Mesendoderm (in vitro differentiated cells): ENCODE measurements around the gene CRYGS.
"Not testable (repeated sequence)": the region's sequence is repeated elsewhere in the genome, so short reads cannot be mapped to it uniquely, and the experiment has no call there.

Experiments used
- DNase-seq: peaks from one replicate; pipeline ENCODE4 v3.0.0; 2013
- H2AK5ac ChIP-seq: 2 replicates; pipeline ENCODE4 v1.6.1; 2013; ENCODE audit warnings: low read length, inconsistent platforms
- H2BK120ac ChIP-seq: 2 replicates; pipeline ENCODE4 v1.6.1; 2013; ENCODE audit warnings: low read depth, mild to moderate bottlenecking, low read length, moderate library complexity, mixed read lengths
- H2BK15ac ChIP-seq: replicated peaks from 2 replicates; pipeline ENCODE4 v1.6.1; 2013; ENCODE audit warnings: low read depth, mild to moderate bottlenecking, moderate library complexity
- H2BK5ac ChIP-seq: 2 replicates; pipeline ENCODE4 v1.6.1; 2013; ENCODE audit warnings: low read length, inconsistent platforms
- H3K18ac ChIP-seq: 2 replicates; pipeline ENCODE4 v1.6.1; 2013; ENCODE audit warnings: mild to moderate bottlenecking, low read length, mixed read lengths
- H3K23ac ChIP-seq: one replicate; pipeline ENCODE4 v1.6.1; 2013; ENCODE audit warnings: low read length
- H3K27ac ChIP-seq: 2 replicates; pipeline ENCODE4 v1.5.1; 2013; ENCODE audit warnings: low read depth, mild to moderate bottlenecking, inconsistent platforms, low read length, moderate library complexity
- H3K27me3 ChIP-seq: 2 replicates; pipeline ENCODE4 v1.6.1; 2013; ENCODE audit warnings: low read length, control low read depth, mild to moderate bottlenecking, inconsistent platforms; ENCODE audit not compliant: insufficient read depth, poor library complexity
- H3K36me3 ChIP-seq: 2 replicates; pipeline ENCODE4 v1.6.1; 2013; ENCODE audit warnings: low read length, inconsistent platforms; ENCODE audit not compliant: control insufficient read depth, insufficient read depth
- H3K4ac ChIP-seq: one replicate; pipeline ENCODE4 v1.6.1; 2013; ENCODE audit warnings: low read depth, mild to moderate bottlenecking, low read length, moderate library complexity
- H3K4me1 ChIP-seq: 2 replicates; pipeline ENCODE4 v1.6.1; 2013; ENCODE audit warnings: low read depth, low read length, inconsistent platforms; ENCODE audit not compliant: control insufficient read depth
- H3K4me2 ChIP-seq: 2 replicates; pipeline ENCODE4 v1.6.1; 2013; ENCODE audit warnings: low read length
- H3K4me3 ChIP-seq: 2 replicates; pipeline ENCODE4 v1.5.1; 2013; ENCODE audit warnings: mild to moderate bottlenecking, low read length
- H3K56ac ChIP-seq: one replicate; pipeline ENCODE4 v1.6.1; 2013; ENCODE audit warnings: low read length
- H3K79me1 ChIP-seq: 2 replicates; pipeline ENCODE4 v1.6.1; 2013; ENCODE audit warnings: low read length, inconsistent platforms
- H3K79me2 ChIP-seq: 2 replicates; pipeline ENCODE4 v1.6.1; 2013; ENCODE audit warnings: mild to moderate bottlenecking, low read length; ENCODE audit not compliant: control insufficient read depth, insufficient read depth
- H3K9ac ChIP-seq: 2 replicates; pipeline ENCODE4 v1.6.1; 2013; ENCODE audit warnings: low read length, inconsistent platforms
- H4K5ac ChIP-seq: one replicate; pipeline ENCODE4 v1.6.1; 2013; ENCODE audit warnings: low read length
- H4K8ac ChIP-seq: one replicate; pipeline ENCODE4 v1.6.1; 2013; ENCODE audit warnings: low read depth, mild to moderate bottlenecking, control low read depth, low read length, moderate library complexity
- WGBS: extraction: QIAGEN DNeasy Blood & Tissue Kit; methylation state at CpG from one replicate; pipeline ENCODE4 v1.1.7; 2013; ENCODE audit warnings: low lambda C conversion rate, missing lambda C conversion rate; ENCODE audit not compliant: insufficient coverage; ENCODE audit errors: extremely low coverage; 5-methylcytosine and 5-hydroxymethylcytosine counted together

CRYGS gene

GRCh38 chr3:186589121-186589520 lies 44.9 kb upstream of the CRYGS start:
- Histone ChIP-seq H2BK15ac (no peak overlapping the region), H3K4me1 (no peaks in the 10 kb centered on the region), H3K36me3 (peaks cover 3% of the 10 kb centered on the region), H4K5ac (no peak overlapping the region), H3K79me1 (no peaks in the 10 kb centered on the region), H3K56ac (no peak overlapping the region), H3K18ac (no peak overlapping the region), H2BK120ac (no peak overlapping the region), H3K4me3 (no peak overlapping the region), H3K4ac (no peak overlapping the region), H3K9ac (no peak overlapping the region), H3K23ac (no peak overlapping the region), H2BK5ac (no peak overlapping the region), H3K27ac (no peak overlapping the region), H2AK5ac (no peak overlapping the region), H3K4me2 (no peak overlapping the region), H3K27me3 (no peaks in the 10 kb centered on the region), H4K8ac (no peak overlapping the region), H3K79me2 (no peaks in the 10 kb centered on the region)
- no CpG with 5 or more reads among the region's 3 CpGs for WGBS
- DNase-seq = peak; percentile 46

- Histone ChIP-seq H3K56ac (no peak overlapping the region), H3K79me1 (no peaks in the 10 kb centered on the region), H3K9ac (no peak overlapping the region), H3K4me2 (no peak overlapping the region), H3K4me1 (no peaks in the 10 kb centered on the region), H3K4me3 (no peak overlapping the region), H3K4ac (no peak overlapping the region), H4K5ac (no peak overlapping the region), H3K18ac (no peak overlapping the region), H3K79me2 (no peaks in the 10 kb centered on the region), H3K23ac (no peak overlapping the region), H2BK5ac (no peak overlapping the region), H2BK120ac (no peak overlapping the region), H4K8ac (no peak overlapping the region), H3K27me3 (no peaks in the 10 kb centered on the region), H2BK15ac (no peak overlapping the region), H3K27ac (no peak overlapping the region), H3K36me3 (peaks cover 5% of the 10 kb centered on the region), H2AK5ac (no peak overlapping the region)
- no peak for DNase-seq
- no CpG with 5 or more reads among the region's 2 CpGs for WGBS
These were observed 44.5 kb upstream of the CRYGS start for GRCh38 chr3:186588632-186589031.

GRCh38 chr3:186587183-186587582 lies 43.0 kb upstream of the CRYGS start:
- H4K5ac ChIP-seq = no peak overlapping the region
- H3K18ac ChIP-seq = no peak overlapping the region
- peaks cover 5% of the 10 kb centered on the region for H3K36me3 ChIP-seq
- H4K8ac ChIP-seq = no peak overlapping the region
- no peak overlapping the region for H2BK120ac ChIP-seq
- no peak overlapping the region for H2BK5ac ChIP-seq
- H3K4me1 ChIP-seq = no peaks in the 10 kb centered on the region
- no peak overlapping the region for H2AK5ac ChIP-seq
- H3K79me1 ChIP-seq = no peaks in the 10 kb centered on the region
- H3K56ac ChIP-seq = no peak overlapping the region
- H2BK15ac ChIP-seq = no peak overlapping the region
- H3K4ac ChIP-seq = no peak overlapping the region
- no peak overlapping the region for H3K4me2 ChIP-seq
- no peak for DNase-seq
- no peak overlapping the region for H3K9ac ChIP-seq
- no peak overlapping the region for H3K23ac ChIP-seq
- no peak overlapping the region for H3K27ac ChIP-seq
- no peaks in the 10 kb centered on the region for H3K27me3 ChIP-seq
- no peaks in the 10 kb centered on the region for H3K79me2 ChIP-seq
- no peak overlapping the region for H3K4me3 ChIP-seq

DNA sequence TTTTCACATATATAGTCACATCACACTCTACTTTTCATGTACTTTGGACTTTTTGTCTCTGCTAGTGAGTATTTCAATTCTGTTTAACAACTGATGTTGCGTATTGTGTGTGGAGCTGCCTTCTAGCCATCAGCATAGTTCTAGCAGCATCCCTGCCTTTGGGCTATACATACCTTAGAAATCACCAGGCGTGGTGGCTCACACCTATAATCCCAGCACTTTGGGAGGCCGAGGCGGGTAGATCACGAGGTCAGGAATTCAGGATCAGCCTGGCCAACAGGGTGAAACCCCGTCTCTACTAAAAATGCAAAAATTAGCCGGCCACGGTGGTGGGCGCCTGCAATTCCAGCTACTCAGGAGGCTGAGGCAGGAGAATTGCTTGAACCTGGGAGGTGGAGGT lies 42.1 kb upstream of the CRYGS start:
- H3K9ac ChIP-seq, H3K4me2 ChIP-seq, H3K56ac ChIP-seq, H4K8ac ChIP-seq, H3K18ac ChIP-seq, H3K4me1 ChIP-seq, H3K27me3 ChIP-seq, H3K36me3 ChIP-seq, H3K4me3 ChIP-seq, H2AK5ac ChIP-seq, H2BK15ac ChIP-seq, H3K23ac ChIP-seq, H3K27ac ChIP-seq, DNase-seq, H4K5ac ChIP-seq, H3K4ac ChIP-seq, H2BK120ac ChIP-seq, H3K79me2 ChIP-seq, H2BK5ac ChIP-seq, H3K79me1 ChIP-seq: not testable (repeated sequence)
- WGBS = no CpG with 5 or more reads among the region's 9 CpGs

- H3K79me1 ChIP-seq = no peaks in the 10 kb centered on the region
- WGBS = no CpG with 5 or more reads among the region's 5 CpGs
- H2BK15ac ChIP-seq = no peak overlapping the region
- no peak overlapping the region for H3K4me3 ChIP-seq
- H3K79me2 ChIP-seq = no peaks in the 10 kb centered on the region
- DNase-seq = no peak
- no peak overlapping the region for H4K8ac ChIP-seq
- H3K56ac ChIP-seq = no peak overlapping the region
- H3K4me2 ChIP-seq = no peak overlapping the region
- H3K4ac ChIP-seq = no peak overlapping the region
- no peak overlapping the region for H2BK5ac ChIP-seq
- no peak overlapping the region for H3K23ac ChIP-seq
- no peaks in the 10 kb centered on the region for H3K4me1 ChIP-seq
- no peaks in the 10 kb centered on the region for H3K27me3 ChIP-seq
- H3K27ac ChIP-seq = no peak overlapping the region
- no peak overlapping the region for H3K9ac ChIP-seq
- no peak overlapping the region for H2BK120ac ChIP-seq
- no peak overlapping the region for H4K5ac ChIP-seq
- peaks cover 7% of the 10 kb centered on the region for H3K36me3 ChIP-seq
- H3K18ac ChIP-seq = no peak overlapping the region
- no peak overlapping the region for H2AK5ac ChIP-seq
These were observed 39.7 kb upstream of the CRYGS start for GRCh38 chr3:186583831-186584230.

DNA sequence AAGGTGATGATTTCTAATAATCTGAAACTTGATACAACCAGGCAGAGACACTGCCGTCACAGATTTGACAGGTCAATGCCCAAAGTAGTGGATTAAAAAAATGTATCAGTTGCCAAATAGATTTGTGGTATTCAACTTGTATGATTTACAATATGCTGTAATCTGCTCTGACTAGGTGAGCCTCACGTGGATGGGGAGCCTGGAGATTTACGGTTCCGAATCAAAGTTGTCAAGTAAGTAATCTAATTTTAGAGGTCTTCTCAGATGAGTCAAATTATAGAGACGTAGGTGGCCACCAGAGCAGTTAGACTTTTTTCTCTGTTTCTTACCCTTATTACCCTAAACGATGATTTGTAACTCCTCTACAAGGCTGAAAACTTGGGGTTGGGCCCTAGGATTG lies 38.4 kb upstream of the CRYGS start:
- Histone ChIP-seq H4K5ac (no peak overlapping the region), H3K4me1 (no peaks in the 10 kb centered on the region), H3K27me3 (no peaks in the 10 kb centered on the region), H3K36me3 (peaks cover 7% of the 10 kb centered on the region), H3K27ac (no peak overlapping the region), H3K4me3 (no peak overlapping the region), H3K9ac (no peak overlapping the region), H4K8ac (no peak overlapping the region), H3K79me2 (no peaks in the 10 kb centered on the region), H2AK5ac (no peak overlapping the region), H3K56ac (no peak overlapping the region), H3K4me2 (no peak overlapping the region), H3K4ac (no peak overlapping the region), H3K79me1 (no peaks in the 10 kb centered on the region), H2BK15ac (no peak overlapping the region), H2BK5ac (no peak overlapping the region), H3K18ac (no peak overlapping the region), H3K23ac (no peak overlapping the region), H2BK120ac (no peak overlapping the region)
- no CpG with 5 or more reads among the region's 6 CpGs for WGBS
- no peak for DNase-seq
